Thyroid gland (tissue), 4 donors: ENCODE results near the gene FANCG. TPM values are rescaled to one million over a fixed set of nuclear protein-coding genes. Genes with fewer than 3 reads are reported as not detected.

Experiments
- DNase-seq, 2 donors: peaks; one replicate each; pipeline ENCODE4 v3.0.0-alpha.2; 2019
- H3K27ac ChIP-seq, 3 donors: fragments of 200-600 bp; sonication (generic); 1 replicate in 2 of 3; 2 replicates in 1 of 3; pipeline ENCODE4 v1.5.1; 2016 to 2019; ENCODE audit warnings: mild to moderate bottlenecking in 1 of 3, moderate library complexity in 1 of 3
- H3K27me3 ChIP-seq: fragments of 200-600 bp; sonication (generic); one replicate; pipeline ENCODE4 v1.5.1; 2019
- H3K36me3 ChIP-seq, 2 donors: fragments of 200-600 bp; sonication (generic); one replicate each; pipeline ENCODE4 v1.5.1; 2016 to 2019
- H3K4me1 ChIP-seq, 2 donors: fragments of 200-600 bp; sonication (generic); one replicate each; pipeline ENCODE4 v1.5.1; 2017 to 2019
- H3K4me3 ChIP-seq, 3 donors: fragments of 200-600 bp; sonication (generic); replicated peaks in 1 of 3; 1 replicate in 2 of 3; 2 replicates in 1 of 3; pipeline ENCODE4 v1.5.1; 2016; ENCODE audit warnings: mild to moderate bottlenecking in 1 of 3
- H3K9me3 ChIP-seq: fragments of 200-600 bp; sonication (generic); one replicate; pipeline ENCODE4 v1.5.1; 2017
- CTCF ChIP-seq, 6 experiments: fragments of 200-600 bp in 3 of 6; fragments of 450-650 bp in 3 of 6; sonication (generic) in 3 of 6; IDR thresholded peaks; one replicate each; pipeline ENCODE4 v1.5.1; 2016 to 2019; ENCODE audit warnings: antibody characterized with exemption in 6 of 6, mild to moderate bottlenecking in 2 of 6, inconsistent platforms in 1 of 6, moderate library complexity in 1 of 6
- POLR2A ChIP-seq, 2 donors: fragments of 450-650 bp; IDR thresholded peaks; one replicate each; pipeline ENCODE4 v1.6.1; 2017; ENCODE audit warnings: antibody characterized with exemption in 2 of 2, mild to moderate bottlenecking in 2 of 2, moderate library complexity in 1 of 2
- WGBS, 2 donors: methylation state at CpG; one replicate each; pipeline ENCODE4 v1.1.5; 2017; 5-methylcytosine and 5-hydroxymethylcytosine counted together
- intact Hi-C: fragments of 100-400 bp; cut with DNase I; formaldehyde crosslinking; loops from one replicate; pipeline ENCODE4 v1.15.1; 2023
- total RNA-seq, 4 donors: library from RNA; depleted of rRNA; stranded (reverse); fragments of >200 nt; gene quantifications; one replicate each; pipeline ENCODE4 v1.2.3, GENCODE V29; 2016

The FANCG gene
- total RNA-seq, 4 donors from 2014 or later, result 8.6 to 13.8 (median 11.8) TPM

GRCh38 chr9:35044071-35044470 is 35.7 kb downstream of the FANCG start:
- Histone ChIP-seq H3K9me3 (no peaks in the 10 kb centered on the region), H3K4me1 (no peaks in the 10 kb centered on the region), H3K27ac (no peak overlapping the region), H3K4me3 (no peak overlapping the region), H3K36me3 (peaks cover 0 to 18% of the 10 kb centered on the region in 2 donors), H3K27me3 (no peaks in the 10 kb centered on the region)
- no peak for TF ChIP-seq POLR2A (IDR thresholded peaks at IDR 0.05)
- TF ChIP-seq CTCF (IDR thresholded peaks at IDR 0.05), result no peak
- DNase-seq, result no peak
- intact Hi-C loops, result no loop called here
- WGBS, 2 donors, result 64 to 100% methylated on average over 1 to 3 of the region's 3 CpGs

GRCh38 chr9:35042891-35043545 is 36.7 kb downstream of the FANCG start:
- Histone ChIP-seq H3K4me1 (no peaks in the 10 kb centered on the region), H3K36me3 (peaks cover 0 to 9% of the 10 kb centered on the region in 2 donors), H3K27ac (no peak overlapping the region), H3K27me3 (no peaks in the 10 kb centered on the region), H3K4me3 (no peak overlapping the region), H3K9me3 (no peaks in the 10 kb centered on the region)
- intact Hi-C loops, result no loop called here
- TF ChIP-seq POLR2A (IDR thresholded peaks at IDR 0.05) (no peak), CTCF (IDR thresholded peaks at IDR 0.05) (no peak)
- DNase-seq, result no peak
- WGBS, 2 donors, result 92 to 96% methylated on average over 6 of the region's 6 CpGs

GRCh38 chr9:35042081-35042604 is 37.6 kb downstream of the FANCG start:
- intact Hi-C loops, result no loop called here
- no peak overlapping the region for H3K4me3 ChIP-seq
- H3K27ac ChIP-seq, result no peak overlapping the region
- WGBS, 2 donors, result 90 to 93% methylated on average over 3 of the region's 3 CpGs
- no peaks in the 10 kb centered on the region for H3K9me3 ChIP-seq
- H3K36me3 ChIP-seq, result peaks cover 0 to 4% of the 10 kb centered on the region in 2 donors
- H3K27me3 ChIP-seq, result no peaks in the 10 kb centered on the region
- no peaks in the 10 kb centered on the region for H3K4me1 ChIP-seq
- no peak for DNase-seq
- no peak for TF ChIP-seq CTCF (IDR thresholded peaks at IDR 0.05)
- TF ChIP-seq POLR2A (IDR thresholded peaks at IDR 0.05), result no peak

- Histone ChIP-seq H3K27me3 (no peaks in the 10 kb centered on the region), H3K4me3 (no peak overlapping the region), H3K4me1 (no peaks in the 10 kb centered on the region), H3K9me3 (no peaks in the 10 kb centered on the region), H3K36me3 (peaks cover 0 to 13% of the 10 kb centered on the region in 2 donors), H3K27ac (no peak overlapping the region)
- DNase-seq, result peak; percentile 29 to 38
- WGBS, 2 donors, result 42 to 49% methylated on average over 44 to 48 of the region's 48 CpGs
- TF ChIP-seq POLR2A (IDR thresholded peaks at IDR 0.05) (no peak), CTCF (IDR thresholded peaks at IDR 0.05) (no peak)
- intact Hi-C loops, result no loop called here
These were observed 43.7 kb downstream of the FANCG start for GRCh38 chr9:35035851-35036701.

- intact Hi-C loops, result no loop called here
- Histone ChIP-seq H3K27ac (no peak overlapping the region), H3K9me3 (no peaks in the 10 kb centered on the region), H3K36me3 (peaks cover 0 to 13% of the 10 kb centered on the region in 2 donors), H3K4me3 (no peak overlapping the region), H3K4me1 (no peaks in the 10 kb centered on the region), H3K27me3 (no peaks in the 10 kb centered on the region)
- no peak for TF ChIP-seq POLR2A (IDR thresholded peaks at IDR 0.05)
- TF ChIP-seq CTCF (IDR thresholded peaks at IDR 0.05), result no peak
- DNase-seq, result no peak
- WGBS, 2 donors, result 92 to 96% methylated on average over 2 of the region's 2 CpGs
These were observed 46.6 kb downstream of the FANCG start for GRCh38 chr9:35033101-35033500.
